Astrocyte (in vitro differentiated cells and primary cell): ENCODE results near the gene TMEM50A. TPM values are rescaled to one million over a fixed set of nuclear protein-coding genes. Genes with fewer than 3 reads are reported as not detected.
A peak's percentile ranks its signal among the peaks of the same experiment; 100 is the strongest.
"Not testable (repeated sequence)": the region's sequence is repeated elsewhere in the genome, so short reads cannot be mapped to it uniquely, and the experiment has no call there.

Experiments used
- DNase-seq: peaks from one replicate; pipeline ENCODE4 v3.0.0-alpha.2; 2010; ENCODE audit warnings: low read depth
- FAIRE-seq: peaks from 2 replicates; lab custom pipeline; 2011; peaks lifted over from hg19 to GRCh38; lab: Jason Lieb, UNC
- H2AFZ ChIP-seq: 2 replicates; pipeline ENCODE4 v1.6.0; 2012; ENCODE audit warnings: low read depth, low read length, inconsistent platforms
- H3K27ac ChIP-seq: 2 replicates; pipeline ENCODE4 v1.5.1; 2011; ENCODE audit warnings: low read depth, low read length, inconsistent platforms
- H3K27me3 ChIP-seq: 2 replicates; pipeline ENCODE4 v1.6.0; 2011; ENCODE audit warnings: low read length, inconsistent platforms; ENCODE audit not compliant: insufficient read depth
- H3K36me3 ChIP-seq: 2 replicates; pipeline ENCODE4 v1.5.1; 2011; ENCODE audit warnings: low read length, inconsistent platforms; ENCODE audit not compliant: insufficient read depth
- H3K4me1 ChIP-seq: 2 replicates; pipeline ENCODE4 v1.5.1; 2011; ENCODE audit warnings: low read length, inconsistent platforms; ENCODE audit not compliant: insufficient read depth
- H3K4me2 ChIP-seq: 2 replicates; pipeline ENCODE4 v1.6.0; 2012; ENCODE audit warnings: low read length, inconsistent platforms
- H3K4me3 ChIP-seq: 2 replicates; pipeline ENCODE4 v1.5.1; 2011; ENCODE audit warnings: low read depth, mild to moderate bottlenecking, low read length, inconsistent platforms; ENCODE audit not compliant: insufficient read depth
- H3K79me2 ChIP-seq: 2 replicates; pipeline ENCODE4 v1.6.0; 2012; ENCODE audit warnings: mild to moderate bottlenecking, low read length, inconsistent platforms; ENCODE audit not compliant: insufficient read depth
- H3K9ac ChIP-seq: 2 replicates; pipeline ENCODE4 v1.6.0; 2012; ENCODE audit warnings: mild to moderate bottlenecking, low read length, inconsistent platforms
- H3K9me3 ChIP-seq: 2 replicates; pipeline ENCODE4 v1.5.1; 2012; ENCODE audit warnings: low read depth, mild to moderate bottlenecking, low read length, inconsistent platforms; ENCODE audit not compliant: insufficient read depth
- H4K20me1 ChIP-seq: 2 replicates; pipeline ENCODE4 v1.6.0; 2012; ENCODE audit warnings: low read length, inconsistent platforms; ENCODE audit not compliant: insufficient read depth
- H3K27ac Mint-ChIP-seq: one replicate; pipeline ENCODE4 v1.8.0; 2021; ENCODE audit warnings: mild to moderate bottlenecking, mixed read lengths; ENCODE audit not compliant: unreplicated experiment
- H3K27me3 Mint-ChIP-seq: one replicate; pipeline ENCODE4 v1.8.0; 2021; ENCODE audit warnings: low read depth, mixed read lengths; ENCODE audit not compliant: unreplicated experiment
- H3K36me3 Mint-ChIP-seq: one replicate; pipeline ENCODE4 v1.8.0; 2021; ENCODE audit warnings: low read depth, mixed read lengths; ENCODE audit not compliant: unreplicated experiment
- H3K4me1 Mint-ChIP-seq: one replicate; pipeline ENCODE4 v1.8.0; 2021; ENCODE audit warnings: low read depth, mixed read lengths; ENCODE audit not compliant: unreplicated experiment
- H3K4me3 Mint-ChIP-seq: one replicate; pipeline ENCODE4 v1.8.0; 2021; ENCODE audit warnings: mild to moderate bottlenecking, moderate library complexity, mixed read lengths; ENCODE audit not compliant: unreplicated experiment
- H3K9me3 Mint-ChIP-seq: one replicate; pipeline ENCODE4 v1.8.0; 2021; ENCODE audit warnings: mild to moderate bottlenecking, mixed read lengths; ENCODE audit not compliant: unreplicated experiment
- CTCF ChIP-seq: IDR thresholded peaks from 2 replicates; pipeline ENCODE4 v1.5.1; 2011; ENCODE audit warnings: low read depth, mild to moderate bottlenecking, inconsistent platforms, low read length, moderate library complexity; ENCODE audit not compliant: insufficient read depth
- EZH2 ChIP-seq: IDR thresholded peaks from 2 replicates; pipeline ENCODE4 v1.6.1; 2012; ENCODE audit warnings: mild to moderate bottlenecking, low read length, inconsistent platforms; ENCODE audit not compliant: insufficient read depth
- total RNA-seq: library from RNA; stranded (reverse); gene quantifications from 2 replicates; pipeline ENCODE4 v1.2.1, GENCODE V29; 2021

Gene TMEM50A
- total RNA-seq, 1 donor from 2014 or later = 175 TPM

- not testable (repeated sequence) for H3K27me3 Mint-ChIP-seq, H3K27ac Mint-ChIP-seq, H3K27me3 ChIP-seq, FAIRE-seq, H2AFZ ChIP-seq, H3K4me2 ChIP-seq, H3K4me3 Mint-ChIP-seq, H3K27ac ChIP-seq, H4K20me1 ChIP-seq, H3K9ac ChIP-seq, H3K79me2 ChIP-seq, H3K9me3 ChIP-seq, H3K9me3 Mint-ChIP-seq, DNase-seq, H3K4me1 Mint-ChIP-seq, H3K4me3 ChIP-seq
- peaks cover 23% of the 10 kb centered on the region for H3K36me3 Mint-ChIP-seq
- Histone ChIP-seq H3K36me3 (peaks cover 15% of the 10 kb centered on the region), H3K4me1 (peaks cover 11% of the 10 kb centered on the region)
These were observed 24.8 kb downstream of the TMEM50A start for GRCh38 chr1:25362634-25363559.

GRCh38 chr1:25369241-25369640, 31.1 kb downstream of the TMEM50A start:
- no peak overlapping the region for H3K4me2 ChIP-seq

GRCh38 chr1:25369691-25370271, 31.6 kb downstream of the TMEM50A start:
- not testable (repeated sequence) for H2AFZ ChIP-seq, H3K79me2 ChIP-seq, H3K27me3 ChIP-seq, H3K4me2 ChIP-seq, H3K4me3 ChIP-seq, H3K9ac ChIP-seq, H3K36me3 ChIP-seq, DNase-seq, H3K27ac Mint-ChIP-seq, H3K27ac ChIP-seq, H3K9me3 ChIP-seq, H3K4me1 ChIP-seq, H3K4me3 Mint-ChIP-seq, H3K9me3 Mint-ChIP-seq, FAIRE-seq, H3K4me1 Mint-ChIP-seq, H3K36me3 Mint-ChIP-seq, H4K20me1 ChIP-seq, H3K27me3 Mint-ChIP-seq

More at GRCh38 chr1:25369241-25369640, 31.1 kb downstream of the TMEM50A start:
- no peak for TF ChIP-seq CTCF
- no peak for TF ChIP-seq EZH2
- Mint-ChIP-seq H3K27me3 (no peaks in the 10 kb centered on the region), H3K36me3 (no peaks in the 10 kb centered on the region), H3K9me3 (no peaks in the 10 kb centered on the region), H3K27ac (no peak overlapping the region), H3K4me3 (no peak overlapping the region), H3K4me1 (no peaks in the 10 kb centered on the region)
- H3K9ac ChIP-seq = no peak overlapping the region
- no peaks in the 10 kb centered on the region for H3K9me3 ChIP-seq
- no peak for FAIRE-seq
- no peaks in the 10 kb centered on the region for H4K20me1 ChIP-seq
- H3K36me3 ChIP-seq = no peaks in the 10 kb centered on the region
- H3K79me2 ChIP-seq = no peaks in the 10 kb centered on the region
- H3K27ac ChIP-seq = no peak overlapping the region
- H2AFZ ChIP-seq = no peak overlapping the region
- no peaks in the 10 kb centered on the region for H3K27me3 ChIP-seq
- no peak for DNase-seq
- no peak overlapping the region for H3K4me3 ChIP-seq
- peaks cover 8% of the 10 kb centered on the region for H3K4me1 ChIP-seq

- H3K4me1 ChIP-seq, H3K79me2 ChIP-seq, H3K4me1 Mint-ChIP-seq, H3K9me3 ChIP-seq, H3K27me3 ChIP-seq, H4K20me1 ChIP-seq, H2AFZ ChIP-seq, FAIRE-seq, H3K36me3 Mint-ChIP-seq, H3K9me3 Mint-ChIP-seq, H3K27ac Mint-ChIP-seq, H3K4me3 Mint-ChIP-seq, H3K36me3 ChIP-seq, H3K27me3 Mint-ChIP-seq: not testable (repeated sequence)
- peak overlapping the region; percentile 58 for H3K9ac ChIP-seq
- peak overlapping the region; percentile 23 for H3K4me3 ChIP-seq
- peak overlapping the region; percentile 42 for H3K27ac ChIP-seq
- peak overlapping the region; percentile 82 for H3K4me2 ChIP-seq
- peak; percentile 87 for DNase-seq
These were observed 33.6 kb downstream of the TMEM50A start for GRCh38 chr1:25371757-25372156.

GRCh38 chr1:25378367-25378766, 40.2 kb downstream of the TMEM50A start:
- not testable (repeated sequence) for FAIRE-seq, H3K4me1 Mint-ChIP-seq

More at GRCh38 chr1:25378367-25378766, 40.2 kb downstream of the TMEM50A start:
- H3K9me3 Mint-ChIP-seq, H4K20me1 ChIP-seq, H3K79me2 ChIP-seq, H3K4me2 ChIP-seq, H3K27ac Mint-ChIP-seq, H3K4me3 Mint-ChIP-seq, H2AFZ ChIP-seq, H3K27me3 ChIP-seq, H3K36me3 Mint-ChIP-seq, H3K27ac ChIP-seq, H3K9me3 ChIP-seq, H3K4me1 ChIP-seq, H3K4me3 ChIP-seq, H3K36me3 ChIP-seq, H3K9ac ChIP-seq, DNase-seq, H3K27me3 Mint-ChIP-seq: not testable (repeated sequence)
